GM12874 (cell line): Measurements from ENCODE around the gene CRMP1.
A peak's percentile ranks its signal among the peaks of the same experiment; 100 is the strongest.

ENCODE experiments used
- CTCF ChIP-seq: IDR thresholded peaks from 2 replicates; pipeline ENCODE4 v1.5.1; 2011; ENCODE audit warnings: low read depth, mild to moderate bottlenecking, control low read depth, low read length, moderate library complexity; ENCODE audit not compliant: insufficient read depth

CRMP1 gene

GRCh38 chr4:5821665-5822358 lies 71.1 kb downstream of the CRMP1 start:
- TF ChIP-seq CTCF: peak; percentile 65; the same call in 1 of the 2 replicates

- no peak for TF ChIP-seq CTCF
Measured at GRCh38 chr4:5816851-5817375, 76.0 kb downstream of the CRMP1 start.

GRCh38 chr4:5816101-5816500 lies 76.8 kb downstream of the CRMP1 start:
- no peak for TF ChIP-seq CTCF

GRCh38 chr4:5815641-5816040 lies 77.2 kb downstream of the CRMP1 start:
- no peak for TF ChIP-seq CTCF

GRCh38 chr4:5814421-5814820 lies 78.5 kb downstream of the CRMP1 start:
- TF ChIP-seq CTCF: no peak

GRCh38 chr4:5813882-5814255 lies 79.0 kb downstream of the CRMP1 start:
- no peak for TF ChIP-seq CTCF

GRCh38 chr4:5812506-5813229 lies 80.2 kb downstream of the CRMP1 start:
- peak; percentile 59 for TF ChIP-seq CTCF
